GM19438 (cell line): Measurements from ENCODE around the gene RGS10.

Experiments used
- ATAC-seq: cut with Tn5 transposase; IDR thresholded peaks from one replicate; pipeline ENCODE4 v1.9.1; 2021; ENCODE audit warnings: low read depth; ENCODE audit not compliant: unreplicated experiment

The RGS10 gene

DNA sequence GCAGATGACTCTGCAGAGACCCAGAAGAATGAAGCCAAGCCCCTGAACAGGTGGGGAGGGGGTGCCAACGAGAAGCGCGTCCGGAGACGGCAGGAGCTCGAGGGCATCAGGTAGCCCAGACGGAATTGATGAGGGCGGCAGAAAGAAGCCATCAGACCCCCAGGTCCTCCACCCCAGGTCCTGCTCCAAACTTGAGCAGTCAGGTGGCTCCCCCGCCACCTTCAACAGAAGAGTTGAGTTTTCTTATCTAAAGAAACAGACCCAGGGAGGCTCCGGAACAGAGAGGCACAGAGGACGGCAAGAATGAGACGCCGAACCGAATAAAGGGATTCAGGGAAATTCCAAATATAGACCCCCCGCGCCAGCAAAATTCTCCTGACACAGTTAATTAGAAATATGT lies 22.2 kb downstream of the RGS10 start:
- no peak for ATAC-seq

DNA sequence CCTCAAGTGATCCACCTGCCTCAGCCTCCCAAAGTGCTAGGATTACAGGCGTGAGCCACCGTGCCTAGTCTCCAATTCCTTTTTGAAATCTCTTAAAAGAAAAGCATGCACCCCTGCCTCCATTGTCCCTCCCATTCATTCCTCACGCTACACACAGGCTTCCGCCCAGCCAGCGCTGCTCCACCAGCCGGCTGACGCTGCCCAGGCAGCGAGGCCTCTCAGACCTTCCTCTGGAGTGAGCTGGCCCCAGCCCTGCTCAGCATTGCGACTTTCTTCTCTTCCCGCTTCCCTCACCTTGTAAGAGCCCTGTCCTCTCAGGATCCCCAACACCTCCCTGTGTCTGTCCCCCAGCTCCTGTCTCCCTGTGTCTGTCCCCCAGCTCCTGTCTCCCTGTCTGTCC lies 23.6 kb downstream of the RGS10 start:
- no peak for ATAC-seq

- ATAC-seq, result peak; percentile 26
Measured at GRCh38 chr10:119518176-119518575, 24.3 kb downstream of the RGS10 start.

DNA sequence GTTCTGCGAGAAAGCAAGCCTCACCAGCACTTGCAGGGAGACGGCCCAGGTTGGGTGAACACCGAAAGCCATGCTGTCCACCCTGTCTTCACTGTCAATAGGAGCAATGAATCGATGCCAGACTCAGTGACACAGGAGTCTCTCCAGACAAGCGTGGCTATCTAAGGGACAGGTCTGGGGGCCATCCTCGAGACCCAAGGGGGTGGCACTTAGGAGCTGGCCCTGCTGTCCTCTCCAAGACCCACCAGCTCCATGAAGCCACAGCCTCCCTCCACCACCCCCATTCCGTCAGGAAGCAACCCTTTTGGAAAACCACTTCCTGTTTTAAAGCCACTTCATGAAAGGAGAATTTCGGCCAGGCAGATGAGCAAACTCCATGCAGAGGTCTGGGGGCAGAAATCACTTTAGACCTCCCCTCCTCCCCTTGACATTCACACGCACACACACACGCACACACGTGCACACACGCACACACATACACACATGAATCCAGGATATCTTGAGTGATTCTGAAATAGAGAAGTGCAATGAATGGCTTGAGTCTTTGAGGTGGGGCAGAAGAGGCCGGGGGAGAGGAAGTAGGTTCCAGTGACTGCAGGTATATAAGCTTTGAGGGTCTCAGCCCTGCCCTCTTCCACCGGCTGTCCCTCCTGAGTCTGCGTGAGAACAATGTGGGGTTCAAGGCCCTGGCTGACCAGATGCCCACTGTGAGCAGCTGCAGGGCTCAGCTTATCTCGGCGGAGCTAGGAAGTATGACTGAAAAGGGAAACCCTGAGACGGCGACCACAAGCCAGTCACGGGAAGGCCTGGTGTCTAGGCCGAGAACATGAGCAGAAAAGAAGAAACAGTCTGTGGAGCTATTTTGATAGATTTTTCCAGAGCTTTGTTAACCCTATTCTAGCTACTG lies 25.0 kb downstream of the RGS10 start:
- peak; percentile 61 for ATAC-seq

GRCh38 chr10:119516381-119517234 lies 25.9 kb downstream of the RGS10 start:
- peak; percentile 71 for ATAC-seq

DNA sequence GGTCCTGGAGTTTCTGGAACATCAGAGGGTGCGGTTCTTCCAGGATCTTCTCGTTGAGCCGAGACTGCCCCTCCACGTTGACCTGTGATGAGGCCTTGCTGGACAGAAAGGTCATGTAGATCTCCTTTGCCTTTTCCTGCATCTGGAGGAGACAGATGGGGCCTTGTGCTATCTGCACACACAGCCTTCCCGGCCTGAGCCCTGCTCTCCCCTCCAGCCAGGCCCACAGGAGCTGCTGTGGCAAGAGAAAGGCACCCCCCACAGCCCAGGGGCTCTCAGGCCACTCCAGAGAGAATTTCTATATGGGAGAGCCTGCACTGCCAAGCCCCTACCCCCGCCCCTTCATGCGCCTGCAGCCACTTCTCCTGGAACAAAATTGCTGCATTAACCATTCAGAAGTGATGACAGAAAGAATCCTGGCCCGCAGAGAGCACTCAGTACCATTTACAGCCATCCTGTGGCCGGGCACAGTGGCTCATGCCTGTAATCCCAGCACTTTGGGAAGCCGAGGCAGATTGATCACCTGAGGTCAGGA lies 26.9 kb downstream of the RGS10 start:
- no peak for ATAC-seq

DNA sequence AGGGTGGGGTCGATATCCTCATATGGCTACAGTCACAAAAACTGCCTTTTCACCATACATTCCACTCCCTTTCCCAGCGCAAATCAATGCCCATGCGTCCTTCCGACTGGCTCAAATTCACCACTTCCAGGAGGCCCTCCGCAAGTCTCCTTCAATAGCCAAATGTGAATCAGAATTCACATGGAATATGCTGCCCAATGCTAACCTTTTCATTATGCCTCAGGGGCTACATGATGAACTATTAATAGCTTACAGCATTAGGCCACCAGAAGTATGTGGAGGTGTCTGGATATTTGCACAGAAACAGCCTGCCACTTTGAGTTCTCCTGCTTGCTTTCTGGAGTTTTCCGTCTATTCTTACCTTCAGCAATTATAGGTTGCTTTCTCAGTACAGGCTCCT lies 27.7 kb downstream of the RGS10 start:
- ATAC-seq, result no peak

GRCh38 chr10:119511828-119512515 lies 30.5 kb downstream of the RGS10 start:
- no peak for ATAC-seq

DNA sequence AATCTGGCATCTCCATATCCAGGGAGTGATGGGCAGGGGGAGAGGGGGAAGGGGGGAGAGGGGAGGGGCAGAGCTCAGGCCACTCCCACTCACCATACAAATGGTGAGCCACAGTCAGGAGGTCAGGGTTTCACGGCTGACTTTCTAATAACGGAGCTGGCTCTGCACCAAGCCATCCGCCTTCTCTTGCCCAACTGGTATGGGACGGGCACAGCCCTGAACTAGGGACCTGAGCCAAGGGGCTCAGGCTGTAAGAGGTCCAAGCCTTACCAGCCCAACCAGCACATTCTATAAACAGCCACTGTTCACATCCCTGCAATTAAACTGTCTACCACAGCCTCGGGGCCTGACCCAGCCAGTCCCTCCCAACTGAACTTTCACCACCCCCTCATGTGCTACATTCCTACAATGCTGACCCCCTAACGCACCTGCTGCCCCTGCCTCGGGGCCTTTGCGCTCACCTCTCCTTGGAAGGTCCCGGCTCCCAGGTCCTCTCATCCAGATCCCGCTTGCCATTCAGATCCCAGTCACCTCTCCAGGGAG lies 32.5 kb downstream of the RGS10 start:
- no peak for ATAC-seq

DNA sequence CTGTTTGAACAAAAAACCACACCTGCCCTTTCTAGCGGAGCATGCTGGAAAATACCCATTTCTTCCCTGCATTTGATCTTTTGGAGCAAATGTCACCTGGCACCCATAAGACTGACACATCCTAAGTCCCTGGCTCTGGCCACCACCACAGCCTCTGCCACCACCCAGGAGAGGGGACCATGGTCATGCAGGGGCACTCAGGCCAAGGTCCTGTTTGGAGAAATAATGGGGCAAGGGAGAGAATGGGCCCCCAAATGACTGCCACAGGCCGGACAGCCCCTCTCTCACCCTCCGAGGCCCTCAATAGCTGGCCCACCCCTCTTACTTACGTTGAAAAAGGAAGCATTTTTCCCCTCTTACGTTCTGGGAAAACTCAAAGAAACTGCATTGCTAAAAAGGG lies 35.4 kb downstream of the RGS10 start:
- ATAC-seq, result no peak

GRCh38 chr10:119505588-119506315 lies 36.8 kb downstream of the RGS10 start:
- ATAC-seq, result no peak

DNA sequence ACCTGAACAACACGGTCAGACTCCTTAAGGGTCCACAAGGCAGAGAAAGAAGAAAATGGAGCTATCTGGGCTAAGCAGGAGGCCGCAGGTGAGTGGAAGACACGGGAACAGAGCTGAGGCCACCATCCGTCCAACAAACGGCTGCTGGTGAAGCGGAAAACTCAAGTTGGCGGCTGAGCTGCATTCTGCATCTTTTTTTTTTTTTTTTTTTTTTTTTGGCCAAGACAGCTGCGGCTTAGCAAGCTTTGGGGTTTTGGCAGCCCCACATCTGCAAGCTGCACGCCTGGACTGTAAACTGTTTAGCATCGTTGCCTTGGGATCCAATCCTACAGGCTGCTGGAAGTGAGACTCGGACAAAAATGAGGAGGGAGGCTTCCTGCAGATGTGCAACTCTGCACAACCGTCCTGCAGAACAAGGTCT lies 37.4 kb downstream of the RGS10 start:
- no peak for ATAC-seq

DNA sequence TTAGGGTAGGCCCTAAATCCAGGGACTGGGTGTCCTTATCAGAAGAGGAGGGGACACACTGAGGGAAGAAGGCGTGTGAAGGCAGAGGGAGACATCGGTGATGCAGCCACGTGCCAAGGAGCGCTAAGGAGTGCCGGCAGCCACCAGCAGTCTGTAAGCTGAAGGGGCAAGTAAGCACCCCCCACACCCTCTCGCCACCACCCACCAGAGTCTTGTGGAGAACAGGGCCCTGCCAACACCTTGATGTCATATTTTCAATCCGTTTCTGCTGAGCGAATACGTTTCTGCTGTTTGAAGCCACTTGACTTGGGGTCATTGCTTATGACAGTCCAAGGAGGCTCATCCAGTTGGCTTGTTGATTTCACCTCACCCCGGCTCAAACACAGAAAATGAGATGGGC lies 37.9 kb downstream of the RGS10 start:
- no peak for ATAC-seq

GRCh38 chr10:119503821-119504220 lies 38.7 kb downstream of the RGS10 start:
- ATAC-seq, result no peak

- ATAC-seq, result no peak
Measured at GRCh38 chr10:119502618-119503155, 39.8 kb downstream of the RGS10 start.

DNA sequence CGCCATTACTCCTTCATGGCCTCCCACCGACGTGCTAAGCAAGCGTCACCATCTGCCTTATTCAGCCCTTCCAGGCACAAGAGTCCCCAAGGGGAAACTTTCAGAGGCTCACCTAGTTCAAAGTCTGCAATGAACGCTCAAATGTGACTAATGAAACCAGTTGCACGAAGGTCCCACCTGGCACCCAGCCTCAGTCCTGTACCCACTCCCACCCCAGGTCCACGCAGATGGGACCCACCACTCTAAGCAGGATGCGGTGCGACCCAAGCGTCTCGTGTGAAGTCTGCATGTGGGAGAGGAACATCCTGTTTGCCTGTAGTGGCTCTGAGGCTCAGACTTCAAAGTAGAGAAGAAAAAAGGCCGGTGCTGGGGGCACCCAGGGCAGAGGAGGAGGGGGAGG lies 40.3 kb downstream of the RGS10 start:
- no peak for ATAC-seq

GRCh38 chr10:119501690-119502089 lies 40.8 kb downstream of the RGS10 start:
- ATAC-seq, result no peak

DNA sequence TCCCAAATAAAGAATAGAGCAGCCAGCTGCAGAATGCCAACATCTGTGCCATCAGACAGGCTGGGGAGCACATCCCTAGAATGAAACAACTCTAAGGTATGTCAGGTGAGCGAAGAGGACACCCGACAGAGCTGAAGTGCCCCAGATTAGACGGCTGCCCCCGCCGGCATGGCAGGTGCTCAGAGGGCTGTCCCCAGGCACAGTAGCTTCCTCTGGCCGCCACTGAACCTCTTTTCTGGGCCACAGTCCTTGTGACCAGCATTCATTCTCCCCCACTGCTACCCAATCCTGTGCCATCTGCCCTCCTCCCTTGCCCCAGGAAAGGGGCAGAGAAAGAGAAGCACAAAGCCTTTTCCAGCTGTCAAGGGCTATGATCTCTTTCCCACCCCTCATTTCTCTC lies 41.7 kb downstream of the RGS10 start:
- no peak for ATAC-seq

DNA sequence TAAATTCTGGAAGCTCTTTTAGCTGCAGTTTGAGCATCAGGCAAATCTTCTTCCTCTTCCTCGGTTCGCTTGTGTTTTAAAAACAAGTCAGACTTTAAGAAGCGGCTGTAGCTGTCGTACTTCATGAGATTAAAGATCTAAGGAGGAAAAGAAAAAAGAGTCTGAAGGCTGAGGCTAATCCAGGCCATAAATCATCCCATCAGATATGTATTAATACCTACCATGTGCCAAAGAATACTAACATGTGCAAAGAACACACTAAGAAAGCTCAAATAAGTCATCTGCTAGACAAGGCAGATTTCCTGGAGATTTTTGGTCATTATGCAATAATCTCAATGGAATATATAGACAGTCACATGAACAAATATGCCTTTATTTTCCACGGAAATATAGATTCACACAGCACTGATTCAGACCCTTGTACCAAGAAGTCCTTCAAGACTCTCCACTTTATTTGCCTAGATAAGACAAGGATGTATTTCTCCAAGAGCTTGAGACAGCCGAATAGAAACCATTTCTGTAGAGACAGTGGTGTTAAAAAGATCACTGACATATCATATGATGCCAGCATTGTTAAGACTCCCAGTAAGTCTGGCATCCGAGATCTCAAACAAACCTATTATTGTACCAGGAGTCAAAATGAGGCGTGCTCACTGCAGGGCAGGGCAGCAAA lies 42.3 kb downstream of the RGS10 start:
- ATAC-seq, result no peak
